ENCODE results near the gene LRCH1.
"Not testable (repeated sequence)": the region's sequence is repeated elsewhere in the genome, so short reads cannot be mapped to it uniquely, and the experiment has no call there.

The LRCH1 gene, protein sequence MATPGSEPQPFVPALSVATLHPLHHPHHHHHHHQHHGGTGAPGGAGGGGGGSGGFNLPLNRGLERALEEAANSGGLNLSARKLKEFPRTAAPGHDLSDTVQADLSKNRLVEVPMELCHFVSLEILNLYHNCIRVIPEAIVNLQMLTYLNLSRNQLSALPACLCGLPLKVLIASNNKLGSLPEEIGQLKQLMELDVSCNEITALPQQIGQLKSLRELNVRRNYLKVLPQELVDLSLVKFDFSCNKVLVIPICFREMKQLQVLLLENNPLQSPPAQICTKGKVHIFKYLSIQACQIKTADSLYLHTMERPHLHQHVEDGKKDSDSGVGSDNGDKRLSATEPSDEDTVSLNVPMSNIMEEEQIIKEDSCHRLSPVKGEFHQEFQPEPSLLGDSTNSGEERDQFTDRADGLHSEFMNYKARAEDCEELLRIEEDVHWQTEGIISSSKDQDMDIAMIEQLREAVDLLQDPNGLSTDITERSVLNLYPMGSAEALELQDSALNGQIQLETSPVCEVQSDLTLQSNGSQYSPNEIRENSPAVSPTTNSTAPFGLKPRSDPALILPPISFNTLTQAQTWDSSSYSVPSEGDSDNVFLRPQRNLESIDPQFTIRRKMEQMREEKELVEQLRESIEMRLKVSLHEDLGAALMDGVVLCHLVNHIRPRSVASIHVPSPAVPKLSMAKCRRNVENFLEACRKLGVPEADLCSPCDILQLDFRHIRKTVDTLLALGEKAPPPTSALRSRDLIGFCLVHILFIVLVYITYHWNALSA
- 34.5 to 38.7 reads per million in 2 donors for total RNA-seq

DNA sequence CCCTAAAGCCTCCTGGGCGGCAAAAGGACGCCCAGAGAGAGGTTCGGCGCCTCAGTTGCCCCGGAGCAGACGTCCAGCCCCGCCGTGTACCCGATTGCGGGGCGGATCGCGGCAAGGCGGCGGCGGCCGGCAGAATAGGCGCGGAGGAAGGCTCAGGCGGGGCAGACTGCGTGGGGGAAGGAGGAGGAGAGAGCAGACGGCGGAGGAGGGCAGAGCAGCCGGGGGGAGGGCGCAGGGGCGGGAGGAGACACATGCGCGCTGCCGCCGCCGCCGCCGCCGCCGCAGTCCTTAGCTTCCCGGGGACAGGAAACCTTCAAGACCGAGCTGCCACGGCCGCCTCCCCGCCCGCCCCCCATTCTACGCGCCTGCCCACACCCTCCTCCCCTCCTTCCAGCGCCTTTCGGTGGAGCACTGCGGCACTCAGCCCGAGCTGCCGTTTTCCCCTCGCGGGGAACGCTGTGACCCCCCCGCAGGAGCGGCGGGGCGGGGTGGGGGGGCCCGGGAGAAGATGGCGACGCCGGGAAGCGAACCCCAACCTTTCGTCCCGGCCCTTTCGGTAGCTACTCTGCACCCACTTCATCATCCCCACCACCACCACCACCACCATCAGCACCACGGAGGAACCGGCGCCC, at the start of gene LRCH1:
Gene LRCH1 (plus strand): TSS at position 282 of the 632 bp plus-strand sequence. CDS start 227 bp downstream, at position 509.
- DNase-seq: peak; percentile 82

DNA sequence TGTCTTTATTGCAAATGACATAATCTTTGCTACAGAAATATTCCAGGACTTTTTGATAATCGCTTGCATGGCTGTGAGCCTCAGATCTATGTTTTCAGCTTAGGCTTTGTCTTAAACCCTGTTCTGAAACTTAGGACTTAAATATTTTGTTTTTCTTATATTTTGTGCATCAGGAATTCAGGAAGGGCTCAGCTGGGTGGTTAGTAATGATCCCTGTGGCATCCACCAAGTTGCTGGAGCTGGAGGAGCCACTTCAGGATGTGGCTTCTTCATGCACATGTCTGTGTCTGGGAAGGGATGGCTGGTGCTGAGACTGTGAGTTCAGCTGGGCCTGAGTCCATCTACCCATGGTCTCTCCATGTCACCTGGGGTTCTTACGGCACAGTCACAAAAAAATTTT, 48.9 kb upstream of the LRCH1 start:
- no peak for DNase-seq

DNA sequence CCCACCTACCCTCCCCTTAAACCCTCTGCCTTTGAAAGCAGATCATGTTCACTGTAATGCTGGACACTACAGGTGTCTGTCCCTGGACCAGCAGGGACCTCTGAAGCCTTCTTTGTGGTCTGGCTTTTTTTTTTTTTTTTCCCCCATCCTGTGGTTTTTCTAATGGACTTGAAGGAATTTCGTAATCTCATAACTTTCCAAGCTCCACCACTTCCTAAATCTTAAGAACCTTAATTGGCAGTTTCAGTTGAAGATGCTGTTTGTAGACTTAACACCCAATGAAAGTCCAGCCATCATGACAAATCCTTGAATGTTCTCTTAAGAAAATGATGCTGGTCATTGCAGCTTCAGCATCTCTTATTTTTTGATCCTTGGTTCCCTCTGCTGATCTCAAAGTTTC, 45.0 kb upstream of the LRCH1 start:
- no peak for DNase-seq

DNA sequence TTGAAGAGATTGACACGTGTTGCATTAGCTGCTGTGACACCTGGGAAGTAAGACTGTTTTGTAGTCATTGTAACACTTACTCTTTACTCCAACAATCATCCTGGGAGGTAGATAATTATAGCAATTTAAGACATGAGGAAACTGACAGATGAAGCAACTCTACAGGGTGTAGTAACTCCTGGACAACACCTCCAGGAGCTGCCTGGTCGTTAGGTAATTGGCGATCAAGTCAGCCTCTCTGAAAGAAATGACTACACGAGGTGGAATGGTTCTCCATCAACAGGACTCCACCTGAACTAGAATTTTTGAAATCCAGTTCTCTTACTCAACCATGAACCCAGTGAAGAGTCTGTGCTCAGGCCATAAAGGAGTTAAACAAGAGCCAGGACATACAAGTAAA, 43.0 kb upstream of the LRCH1 start:
- DNase-seq: no peak

DNA sequence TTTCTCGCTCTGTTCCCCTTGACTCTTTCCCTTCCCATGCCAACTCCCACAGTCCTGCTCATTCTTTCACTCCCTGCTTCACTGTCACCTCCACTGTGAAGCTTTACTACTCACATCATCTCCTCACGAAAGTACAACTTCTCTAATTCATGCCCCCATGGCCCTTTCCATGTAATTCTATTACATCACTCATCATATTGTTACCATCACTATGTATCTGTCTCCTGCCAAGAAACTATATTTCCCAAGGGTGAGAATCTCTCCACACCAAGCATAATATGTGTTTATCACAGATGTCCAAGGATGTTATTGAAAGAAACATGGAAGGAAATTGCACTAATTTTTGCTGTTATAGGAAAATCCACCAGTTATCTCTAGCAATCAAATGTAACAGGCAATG, 37.2 kb upstream of the LRCH1 start:
- no peak for DNase-seq

DNA sequence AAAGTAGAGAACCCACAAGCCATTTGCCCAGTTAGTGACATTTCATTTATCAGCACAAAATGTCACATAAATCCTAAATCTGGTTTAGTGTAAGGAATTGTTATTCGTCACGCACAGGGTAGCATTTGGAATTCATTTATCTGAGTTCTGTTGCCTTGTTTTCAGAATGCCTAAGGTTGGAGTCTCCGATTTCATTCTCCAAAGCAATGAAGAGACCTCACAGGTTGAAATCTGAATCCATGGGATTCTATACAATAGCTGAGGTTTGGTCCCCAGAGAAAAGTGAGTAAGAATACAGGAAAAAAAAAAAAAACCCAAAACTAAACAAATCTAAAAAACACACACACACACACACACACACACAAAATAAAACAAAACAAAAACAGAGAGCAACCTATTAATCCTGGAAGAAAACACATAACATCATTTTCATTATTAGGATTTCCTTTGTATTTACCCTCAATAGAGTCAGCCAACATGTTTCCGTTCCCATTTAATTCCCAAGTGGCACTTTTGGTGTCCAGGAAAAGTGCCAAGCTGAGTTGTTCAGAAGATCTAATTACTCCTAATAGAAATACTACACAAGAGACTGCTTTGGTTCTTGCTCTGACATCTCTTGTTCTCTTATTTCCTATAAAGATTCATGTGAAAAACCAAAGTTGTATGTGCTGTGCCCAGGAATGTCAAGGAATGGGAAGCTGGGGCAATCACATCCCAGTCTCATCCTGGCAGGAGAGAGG, 36.2 kb upstream of the LRCH1 start:
- no peak for DNase-seq

DNA sequence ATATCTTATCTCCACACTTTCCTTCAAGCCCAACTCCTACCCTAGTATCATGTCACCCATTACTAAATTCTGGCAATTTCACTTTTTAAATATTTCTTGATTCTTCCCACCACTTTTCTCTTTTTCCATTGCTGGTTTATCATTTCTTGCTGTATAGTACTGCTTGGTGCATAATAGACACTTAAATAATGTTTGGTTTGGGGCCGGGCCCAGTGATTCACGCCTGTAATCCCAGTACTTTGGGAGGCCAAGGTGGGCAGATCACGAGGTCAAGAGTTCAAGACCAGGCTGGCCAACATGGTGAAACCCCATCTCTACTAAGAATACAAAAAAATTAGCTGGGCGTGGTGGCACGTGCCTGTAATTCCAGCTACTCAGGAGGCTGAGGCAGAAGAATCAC, 35.2 kb upstream of the LRCH1 start:
- not testable (repeated sequence) for DNase-seq

DNA sequence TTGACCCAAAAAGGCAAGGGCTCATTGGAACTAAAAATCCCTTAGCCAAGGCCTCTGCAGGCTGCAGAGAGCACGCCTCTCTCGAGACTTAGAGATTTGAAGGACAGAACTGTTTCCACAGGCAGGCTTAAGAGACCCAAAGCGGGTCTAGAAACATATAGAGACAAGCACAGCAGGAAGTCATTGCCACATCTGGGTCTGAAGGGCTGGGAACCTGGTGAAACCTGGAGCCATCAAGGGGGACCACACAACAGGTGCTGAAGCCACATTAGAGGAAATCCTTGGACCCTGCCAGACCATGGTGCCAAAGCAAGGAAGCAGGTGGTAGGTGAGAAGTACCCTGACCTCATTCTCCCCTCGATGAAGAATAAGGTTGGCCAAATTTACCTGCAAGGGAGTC, 33.8 kb upstream of the LRCH1 start:
- DNase-seq: no peak

DNA sequence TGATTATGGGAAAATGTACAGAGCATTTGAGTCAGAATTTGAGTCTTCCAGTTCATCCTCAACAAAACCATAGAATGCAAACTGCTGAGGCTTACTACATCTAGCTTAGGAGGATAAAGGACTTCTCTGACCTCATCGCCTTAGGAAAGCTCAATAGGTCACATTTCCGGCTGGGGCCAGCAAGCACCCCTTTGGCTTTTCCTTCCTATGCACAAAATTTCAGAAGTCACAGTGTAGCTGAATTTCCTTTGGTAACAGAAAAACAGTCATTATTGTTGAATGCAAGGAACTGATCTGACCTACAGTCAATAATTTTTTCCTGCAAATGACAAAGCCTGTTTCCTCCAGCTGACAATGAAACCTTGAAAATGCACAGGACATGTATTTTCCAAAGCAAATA, 32.8 kb upstream of the LRCH1 start:
- DNase-seq: no peak

DNA sequence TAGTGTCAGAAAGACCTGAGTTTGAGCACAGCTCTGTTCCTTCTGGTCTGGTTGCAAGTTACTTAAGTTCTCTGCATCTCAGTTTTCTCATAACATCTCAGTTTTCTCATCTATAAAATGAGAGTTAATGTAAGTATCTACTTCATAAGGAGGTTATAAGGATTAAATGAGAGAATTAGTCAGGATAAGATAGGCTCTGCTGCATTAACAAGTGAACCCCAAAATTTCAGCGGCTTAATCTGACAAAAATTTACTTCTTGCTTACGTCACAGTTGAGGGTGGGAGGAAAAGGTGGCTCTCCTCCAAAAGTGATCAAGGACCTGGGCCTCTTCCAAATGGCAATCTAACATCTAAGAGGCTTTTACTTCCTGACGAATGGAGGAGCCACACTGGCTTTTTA, 31.5 kb upstream of the LRCH1 start:
- no peak for DNase-seq

DNA sequence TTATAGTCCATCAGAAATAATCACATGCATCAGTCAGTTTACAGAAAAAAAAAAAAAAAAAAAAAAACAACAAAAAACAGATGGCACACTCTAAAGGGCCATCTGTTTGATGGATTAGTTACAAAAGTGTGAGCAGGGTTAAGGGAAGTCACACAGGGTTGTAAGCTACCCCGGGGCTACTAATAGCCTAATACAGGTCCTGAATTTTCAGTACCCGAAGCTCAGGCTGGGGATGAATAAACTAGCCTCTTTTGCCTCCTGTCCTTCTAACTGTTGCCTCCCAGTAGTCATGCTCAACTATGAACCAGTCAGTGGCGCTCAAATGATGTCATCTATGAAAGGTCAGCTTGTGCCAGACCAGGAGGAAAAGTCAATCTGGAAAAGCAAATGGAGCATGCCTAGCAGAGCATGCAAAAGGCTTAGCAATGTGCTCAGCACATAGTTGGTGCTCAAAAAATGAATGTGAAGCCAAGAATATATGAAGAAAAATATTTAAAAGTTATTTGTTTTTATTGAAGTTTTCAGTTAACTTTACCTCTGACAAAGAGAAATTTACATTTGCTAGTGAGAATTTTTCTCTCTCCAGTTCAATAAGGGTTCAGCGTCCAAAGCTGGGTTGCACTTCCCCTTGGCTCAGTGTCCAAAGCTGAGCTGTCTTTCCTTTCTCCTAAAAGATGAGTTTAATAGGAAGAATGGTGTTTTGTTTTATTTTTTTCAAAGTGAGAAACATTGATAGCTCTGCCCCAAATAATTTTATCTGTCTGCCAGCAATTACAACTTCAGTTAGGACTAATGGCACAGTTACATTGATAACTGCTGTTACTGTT, 30.8 kb upstream of the LRCH1 start:
- no peak for DNase-seq

DNA sequence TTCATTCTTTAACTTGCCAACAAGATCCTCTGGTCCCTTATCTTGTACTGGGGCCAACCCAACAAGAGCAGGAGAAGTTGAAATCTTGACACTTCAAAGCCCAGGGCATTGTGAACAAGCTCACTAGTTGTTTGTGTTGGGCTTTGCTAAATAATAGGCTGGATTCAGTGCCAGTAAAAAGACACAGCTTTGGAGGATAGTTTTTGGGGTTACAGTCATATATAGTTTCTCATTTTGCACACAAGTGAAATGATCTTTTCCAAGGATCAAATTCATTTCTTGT, 30.3 kb upstream of the LRCH1 start:
- no peak for DNase-seq

DNA sequence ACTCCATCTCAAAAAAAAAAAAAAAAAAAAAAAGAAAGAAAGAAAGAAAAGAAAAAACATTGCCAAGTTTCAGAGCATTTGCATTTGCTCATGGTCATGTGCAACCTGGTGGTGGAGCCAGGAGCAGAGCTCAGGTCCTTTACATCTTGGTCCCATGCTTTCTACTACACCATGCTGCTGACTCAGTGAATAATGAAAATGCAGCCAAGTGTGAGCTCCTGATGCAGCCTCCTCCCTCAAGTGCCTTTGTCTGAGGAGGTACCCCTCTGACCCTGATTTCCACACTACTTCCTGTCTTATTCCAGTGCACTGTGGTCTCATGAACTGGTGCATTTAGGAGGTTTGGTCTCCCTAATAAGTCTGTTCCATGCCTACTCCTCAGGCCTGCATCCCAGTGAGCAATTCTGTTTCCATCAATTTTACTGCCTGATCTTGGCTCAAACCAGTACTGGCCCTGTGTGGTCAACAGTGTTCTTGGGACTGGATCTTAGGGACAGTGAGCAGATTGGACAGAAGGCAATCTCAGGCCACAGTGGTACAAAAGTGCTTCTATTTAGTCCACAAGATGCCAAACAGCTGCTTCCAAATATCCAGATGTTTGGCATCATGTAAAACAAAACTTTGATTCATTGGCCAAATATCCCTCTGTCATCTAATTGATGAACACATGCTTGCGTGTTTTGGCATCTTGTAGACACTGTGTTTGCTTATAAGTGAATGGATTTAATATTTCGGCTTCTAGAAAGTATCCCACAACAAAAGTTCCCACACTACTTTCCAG, 28.8 kb upstream of the LRCH1 start:
- no peak for DNase-seq

DNA sequence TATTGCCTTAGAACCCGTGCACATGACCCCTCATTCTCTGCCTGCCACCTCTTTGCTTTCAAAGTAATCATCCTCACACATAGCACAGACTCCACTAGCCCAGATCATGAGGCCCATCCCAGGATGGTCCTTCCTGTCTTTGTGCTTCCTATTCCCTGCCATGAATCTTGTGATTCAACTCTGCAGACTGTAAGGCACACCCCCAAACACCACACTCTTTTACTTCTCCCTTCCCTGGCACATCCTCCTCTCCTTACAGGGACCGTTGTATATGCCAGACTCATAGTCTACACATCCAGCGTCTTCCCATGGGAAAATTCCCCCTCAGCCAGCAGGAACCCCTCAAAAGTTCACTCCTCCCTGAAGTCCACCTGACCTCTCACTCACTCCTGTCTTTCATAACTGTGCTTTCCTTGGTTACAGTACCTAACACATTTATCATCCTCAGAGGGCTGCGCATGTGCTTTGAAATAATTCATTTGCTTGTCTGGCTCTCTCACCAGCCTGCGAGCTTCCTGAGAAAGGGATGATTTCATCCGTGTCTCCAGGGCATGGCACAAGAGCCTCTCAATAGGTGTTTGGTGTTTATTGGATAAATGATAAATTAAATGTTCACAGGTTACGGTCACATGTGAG, 26.8 kb upstream of the LRCH1 start:
- DNase-seq: no peak

DNA sequence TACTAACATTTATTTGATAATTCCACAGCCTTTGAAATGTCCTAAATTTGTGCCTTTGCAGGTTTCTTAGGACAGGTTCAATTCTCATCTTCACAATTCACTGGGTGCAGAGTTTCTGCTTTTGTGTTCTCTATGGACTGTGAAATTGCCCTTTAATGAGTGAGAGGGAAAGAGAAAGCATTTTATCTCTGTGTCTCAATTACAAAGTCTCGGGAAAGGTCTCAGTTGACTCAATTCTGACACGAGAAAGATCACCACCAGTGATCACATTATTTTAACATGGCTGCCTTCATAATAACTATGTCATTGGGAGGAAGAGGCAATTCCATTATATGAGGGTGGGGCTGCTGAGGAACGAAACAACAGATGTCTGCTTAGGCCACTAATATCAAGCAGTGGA, 26.2 kb upstream of the LRCH1 start:
- no peak for DNase-seq

DNA sequence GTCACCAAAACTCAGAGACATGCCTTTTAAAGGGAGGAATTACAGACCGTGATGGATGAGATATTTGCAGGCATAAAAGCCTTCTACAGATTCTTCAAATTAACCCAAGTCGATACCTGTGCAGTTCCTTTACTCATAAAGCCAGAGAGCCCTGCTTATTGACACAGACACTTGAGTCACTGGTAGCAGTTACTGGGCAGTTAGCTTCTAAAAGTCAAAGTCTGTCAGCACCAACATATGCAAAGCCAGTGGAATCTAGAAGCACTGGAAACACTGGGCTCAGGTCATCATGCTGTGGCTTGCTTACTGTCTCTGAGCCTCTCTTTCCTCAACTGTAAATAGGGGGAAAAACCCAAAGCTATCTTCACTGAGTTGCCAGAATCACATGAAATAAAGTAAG, 25.7 kb upstream of the LRCH1 start:
- no peak for DNase-seq

DNA sequence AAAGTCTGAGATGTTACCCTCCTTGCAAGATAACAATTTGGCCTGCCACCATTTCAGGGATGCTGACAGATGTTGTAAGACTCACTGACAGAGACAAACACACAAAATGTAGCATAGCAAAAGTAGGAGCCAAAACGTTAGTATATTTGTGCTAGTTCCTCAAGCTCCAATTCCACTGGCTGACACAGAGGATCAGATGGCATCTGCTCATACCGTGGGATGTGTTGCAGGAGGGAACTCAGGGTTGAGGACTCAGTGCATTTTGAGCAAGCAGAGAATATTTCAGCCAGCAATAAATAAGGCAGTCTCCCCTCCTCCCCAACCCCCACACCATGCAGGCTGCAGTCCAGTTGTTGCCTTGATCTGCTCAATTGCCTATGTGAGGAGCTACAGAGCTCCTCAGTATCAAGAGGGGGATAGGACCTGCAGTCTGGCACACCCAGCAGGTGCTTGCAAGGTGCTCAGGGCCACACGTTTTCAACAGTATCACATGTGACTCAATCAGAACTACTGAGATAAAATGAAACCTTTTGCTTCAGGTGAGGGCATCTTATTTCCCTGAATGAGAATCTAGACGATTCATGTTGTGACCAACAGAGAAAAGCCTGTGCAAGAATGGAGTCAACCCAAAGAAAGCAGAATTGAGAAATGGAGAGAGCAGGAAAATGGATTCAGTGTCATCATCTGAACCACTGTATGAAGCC, 23.6 kb upstream of the LRCH1 start:
- no peak for DNase-seq

DNA sequence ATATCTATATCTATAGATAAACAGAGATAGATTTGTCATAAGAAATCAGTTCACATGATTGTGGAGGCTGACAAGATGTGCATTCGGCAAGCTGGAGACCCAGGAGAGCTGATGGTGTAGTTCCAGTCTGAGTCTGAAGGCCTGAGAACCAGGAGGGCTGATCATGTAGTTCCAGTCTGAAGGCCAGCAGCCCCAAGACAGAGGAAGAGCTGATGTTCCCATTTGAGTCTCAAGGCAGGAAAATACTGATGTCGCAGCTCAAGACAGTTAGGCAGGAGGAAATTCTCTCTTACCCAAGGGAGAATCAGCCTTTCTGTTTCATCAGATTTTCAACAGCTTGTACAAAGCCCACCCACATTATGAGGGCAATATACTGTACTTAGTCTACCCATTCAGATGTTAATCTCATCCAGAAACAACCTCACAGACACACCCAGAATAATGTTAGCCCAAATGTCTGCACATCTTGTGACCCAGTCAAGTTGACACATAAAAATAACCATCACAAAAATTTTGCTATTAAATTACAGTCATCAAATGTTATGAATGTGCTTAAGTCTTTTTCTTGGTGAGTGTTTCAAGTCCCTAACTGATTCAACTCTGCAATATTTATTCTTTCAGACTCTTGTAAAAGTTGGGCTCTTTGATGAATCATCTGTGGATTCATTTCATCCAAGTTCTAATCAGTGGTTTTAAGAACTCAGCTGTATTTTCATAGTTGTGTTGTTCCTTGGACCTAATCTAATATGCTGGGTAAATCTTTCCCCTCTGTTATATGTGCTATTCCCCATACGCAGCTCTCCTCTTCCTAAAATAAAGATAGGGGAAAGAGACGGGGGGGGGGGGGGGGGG, 22.7 kb upstream of the LRCH1 start:
- DNase-seq: no peak

DNA sequence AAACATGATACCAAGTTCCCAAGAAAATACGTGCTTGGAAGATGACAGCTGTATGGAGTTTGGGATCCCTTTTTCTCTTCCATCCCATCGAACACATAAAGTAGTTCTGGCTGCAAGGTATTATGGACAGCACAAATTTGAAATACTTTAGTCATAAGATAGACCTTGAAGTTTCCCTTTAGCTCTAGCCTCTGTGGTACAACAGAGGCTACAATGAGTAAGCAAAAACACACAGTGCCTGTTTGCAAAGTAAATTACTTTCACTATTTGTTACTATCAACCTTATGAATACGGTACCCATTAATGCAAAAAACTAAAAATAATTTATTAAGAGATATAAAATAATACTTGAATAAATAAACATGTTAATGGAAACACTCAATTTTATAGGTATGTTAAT, 21.0 kb upstream of the LRCH1 start:
- no peak for DNase-seq
